Subcutaneous adipose tissue (tissue), 4 donors: ENCODE data around the gene PPP2R2C. TPM values are rescaled to one million over a fixed set of nuclear protein-coding genes. Genes with fewer than 3 reads are reported as not detected.

Source experiments
- CTCF ChIP-seq: fragments of 450-650 bp; IDR thresholded peaks from one replicate; pipeline ENCODE4 v1.5.1; 2016; ENCODE audit warnings: low read depth, mild to moderate bottlenecking, control low read depth, antibody characterized with exemption, moderate library complexity
- total RNA-seq, 4 donors: library from RNA; depleted of rRNA; stranded (reverse); fragments of >200 nt; gene quantifications; one replicate each; pipeline ENCODE4 v1.1.0, GENCODE V29; 2016

The PPP2R2C gene
- total RNA-seq, 4 donors from 2014 or later = 0.17 to 2.0 (median 0.49) TPM; not detected in 1

GRCh38 chr4:6425336-6425735, 47.1 kb downstream of the PPP2R2C start:
- no peak for TF ChIP-seq CTCF

GRCh38 chr4:6424425-6424824, 48.0 kb downstream of the PPP2R2C start:
- no peak for TF ChIP-seq CTCF

- no peak for TF ChIP-seq CTCF
Measured at GRCh38 chr4:6423575-6423974, 48.8 kb downstream of the PPP2R2C start.

- no peak for TF ChIP-seq CTCF
Measured at GRCh38 chr4:6422866-6423265, 49.5 kb downstream of the PPP2R2C start.

- TF ChIP-seq CTCF = no peak
Measured at GRCh38 chr4:6422105-6422504, 50.3 kb downstream of the PPP2R2C start.

- no peak for TF ChIP-seq CTCF
Measured at GRCh38 chr4:6421397-6421796, 51.0 kb downstream of the PPP2R2C start.

GRCh38 chr4:6420972-6421371, 51.4 kb downstream of the PPP2R2C start:
- no peak for TF ChIP-seq CTCF
